HG03342 (cell line): ENCODE measurements around the gene PPP2R5D.

Source experiments
- ATAC-seq: cut with Tn5 transposase; IDR thresholded peaks from one replicate; pipeline ENCODE4 v1.9.1; 2021; ENCODE audit warnings: mild to moderate bottlenecking, moderate library complexity; ENCODE audit not compliant: unreplicated experiment

The PPP2R5D gene

GRCh38 chr6:42963179-42963854, 21.1 kb upstream of the PPP2R5D start:
- ATAC-seq: no peak

- ATAC-seq: no peak
These were observed 20.3 kb upstream of the PPP2R5D start for GRCh38 chr6:42963855-42964605.

- no peak for ATAC-seq
These were observed 17.8 kb upstream of the PPP2R5D start for GRCh38 chr6:42966571-42966970.

- ATAC-seq: no peak
These were observed 17.1 kb upstream of the PPP2R5D start for GRCh38 chr6:42967228-42967627.

GRCh38 chr6:42968126-42968701, 16.2 kb upstream of the PPP2R5D start:
- ATAC-seq: no peak

GRCh38 chr6:42968783-42969182, 15.6 kb upstream of the PPP2R5D start:
- ATAC-seq: no peak

GRCh38 chr6:42969431-42969830, 14.9 kb upstream of the PPP2R5D start:
- ATAC-seq: no peak

GRCh38 chr6:42969934-42970333, 14.4 kb upstream of the PPP2R5D start:
- no peak for ATAC-seq

GRCh38 chr6:42970871-42971612, 13.3 kb upstream of the PPP2R5D start:
- no peak for ATAC-seq

- ATAC-seq: no peak
These were observed 12.5 kb upstream of the PPP2R5D start for GRCh38 chr6:42971746-42972327.

GRCh38 chr6:42973926-42974325, 10.4 kb upstream of the PPP2R5D start:
- ATAC-seq: no peak

- no peak for ATAC-seq
These were observed 9.4 kb upstream of the PPP2R5D start for GRCh38 chr6:42974919-42975505.

- peak; percentile 24 for ATAC-seq
These were observed 5.9 kb upstream of the PPP2R5D start for GRCh38 chr6:42978487-42978838.

GRCh38 chr6:42978839-42979522, 5.4 kb upstream of the PPP2R5D start, which contains the start of gene PEX6:
Gene PEX6, minus strand, starts transcription at chr6:42979181. Its CDS starts 31 bp downstream, at chr6:42979150.
- peak; percentile 92 for ATAC-seq

- ATAC-seq: no peak
These were observed 4.7 kb upstream of the PPP2R5D start for GRCh38 chr6:42979523-42980177.

- ATAC-seq: no peak
These were observed 2.5 kb upstream of the PPP2R5D start for GRCh38 chr6:42981836-42982235.

GRCh38 chr6:42984924-42985475, 630 bp downstream of the PPP2R5D start:
- ATAC-seq: no peak

- no peak for ATAC-seq
These were observed 3.4 kb downstream of the PPP2R5D start for GRCh38 chr6:42987533-42988451.
